KG1 (cell line): Measurements from ENCODE around the gene HAUS8.
A peak's percentile ranks its signal among the peaks of the same experiment; 100 is the strongest.
"Not testable (repeated sequence)": the region's sequence is repeated elsewhere in the genome, so short reads cannot be mapped to it uniquely, and the experiment has no call there.

Experiments
- DNase-seq: peaks from one replicate; lab custom pipeline; 2025; lab: John Stamatoyannopoulos, UW

Gene HAUS8

DNA sequence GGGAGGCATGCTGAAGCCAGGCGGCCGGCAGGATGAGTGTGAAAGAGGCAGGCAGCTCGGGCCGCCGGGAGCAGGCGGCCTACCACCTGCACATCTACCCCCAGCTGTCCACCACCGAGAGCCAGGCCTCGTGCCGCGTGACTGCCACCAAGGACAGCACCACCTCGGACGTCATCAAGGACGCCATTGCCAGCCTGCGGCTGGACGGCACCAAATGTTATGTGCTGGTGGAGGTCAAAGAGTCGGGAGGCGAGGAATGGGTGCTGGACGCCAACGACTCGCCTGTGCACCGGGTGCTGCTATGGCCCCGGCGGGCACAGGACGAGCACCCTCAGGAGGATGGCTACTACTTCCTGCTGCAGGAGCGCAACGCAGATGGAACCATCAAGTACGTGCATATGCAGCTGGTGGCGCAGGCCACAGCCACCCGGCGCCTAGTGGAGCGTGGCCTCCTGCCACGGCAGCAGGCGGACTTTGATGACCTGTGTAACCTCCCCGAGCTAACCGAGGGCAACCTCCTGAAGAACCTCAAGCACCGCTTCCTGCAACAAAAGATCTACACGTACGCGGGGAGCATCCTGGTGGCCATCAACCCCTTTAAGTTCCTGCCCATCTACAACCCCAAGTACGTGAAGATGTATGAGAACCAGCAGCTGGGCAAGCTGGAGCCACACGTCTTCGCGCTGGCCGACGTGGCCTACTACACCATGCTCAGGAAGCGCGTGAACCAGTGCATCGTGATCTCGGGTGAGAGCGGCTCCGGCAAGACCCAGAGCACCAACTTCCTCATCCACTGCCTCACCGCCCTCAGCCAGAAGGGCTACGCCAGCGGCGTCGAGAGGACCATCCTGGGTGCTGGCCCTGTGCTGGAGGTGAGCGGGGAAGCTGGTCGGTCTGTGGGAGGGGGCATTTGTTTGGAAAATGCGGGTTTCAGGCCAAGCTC is 26.7 kb upstream of the HAUS8 start:
- DNase-seq, result no peak

DNA sequence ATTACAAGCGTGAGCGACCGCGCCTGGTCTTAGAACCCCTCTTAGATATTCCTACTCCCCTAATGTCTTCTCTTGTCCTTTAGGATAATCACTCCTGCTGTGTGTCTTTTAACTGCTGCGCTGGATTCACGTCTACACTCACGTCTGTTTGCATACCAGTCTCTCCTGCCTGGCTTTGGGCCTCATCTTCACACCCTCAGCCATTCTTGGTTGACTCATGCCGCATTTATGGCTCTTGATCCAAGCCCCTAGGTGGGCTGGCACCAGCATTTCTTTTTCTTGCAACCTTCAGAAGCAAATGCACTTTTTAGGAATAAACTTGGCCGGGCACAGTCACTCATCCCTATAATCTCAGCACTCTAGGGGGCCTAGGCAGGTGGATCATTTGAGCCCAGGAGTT is 23.1 kb upstream of the HAUS8 start:
- no peak for DNase-seq

- no peak for DNase-seq
Measured at GRCh38 chr19:17097593-17098126, 22.4 kb upstream of the HAUS8 start.

GRCh38 chr19:17095141-17095919 is 20.1 kb upstream of the HAUS8 start:
- DNase-seq, result no peak

DNA sequence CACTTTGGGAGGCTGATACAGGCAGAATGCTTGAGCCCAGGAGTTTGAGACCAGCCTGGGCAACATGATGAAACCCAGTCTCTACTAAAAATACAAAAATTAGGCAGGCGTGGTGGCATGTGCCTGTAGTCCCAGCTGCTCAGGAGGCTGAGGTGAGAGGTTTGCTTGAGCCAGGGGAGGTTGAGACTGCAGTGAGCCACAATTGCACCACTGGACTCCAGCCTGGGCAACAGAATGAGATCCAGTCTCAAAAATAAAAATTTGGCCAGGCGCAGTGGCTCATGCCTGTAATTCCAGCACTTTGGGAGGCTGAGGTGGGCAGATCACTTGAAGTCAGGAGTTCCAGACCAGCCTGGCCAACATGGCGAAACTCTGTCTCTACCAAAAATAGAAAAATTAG is 19.4 kb upstream of the HAUS8 start:
- not testable (repeated sequence) for DNase-seq

GRCh38 chr19:17092696-17093095 is 17.4 kb upstream of the HAUS8 start:
- DNase-seq, result no peak

DNA sequence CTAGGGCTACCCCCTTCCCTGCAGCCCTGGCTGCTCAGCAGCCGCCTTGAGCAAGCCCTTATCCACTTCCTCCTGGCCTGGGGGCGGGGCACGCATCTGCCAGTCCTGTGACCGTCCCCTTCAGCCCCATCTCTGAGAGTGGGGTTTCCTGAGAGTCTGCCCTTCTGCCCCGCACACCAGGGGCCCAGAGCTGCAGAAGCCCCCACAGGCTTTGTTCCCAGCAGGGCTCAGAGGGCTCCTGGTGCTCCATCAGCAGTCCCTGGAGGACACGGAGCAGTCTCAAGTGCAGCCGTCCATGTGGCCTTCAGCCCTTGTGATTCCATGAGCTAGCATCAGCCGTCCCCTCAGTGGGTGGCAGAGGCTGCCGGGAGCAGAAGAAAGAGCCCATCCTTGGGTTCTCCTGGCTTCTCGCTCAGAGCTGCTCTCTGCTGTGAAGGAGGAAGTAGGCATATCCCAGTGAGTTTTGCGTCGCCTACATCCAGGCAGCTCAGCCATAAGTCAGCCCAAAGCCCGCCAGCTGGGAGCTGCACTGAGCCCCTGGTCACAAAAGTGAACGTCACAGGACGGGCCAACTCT is 16.6 kb upstream of the HAUS8 start:
- DNase-seq, result no peak

GRCh38 chr19:17090583-17090982 is 15.3 kb upstream of the HAUS8 start:
- peak; percentile 28 for DNase-seq

DNA sequence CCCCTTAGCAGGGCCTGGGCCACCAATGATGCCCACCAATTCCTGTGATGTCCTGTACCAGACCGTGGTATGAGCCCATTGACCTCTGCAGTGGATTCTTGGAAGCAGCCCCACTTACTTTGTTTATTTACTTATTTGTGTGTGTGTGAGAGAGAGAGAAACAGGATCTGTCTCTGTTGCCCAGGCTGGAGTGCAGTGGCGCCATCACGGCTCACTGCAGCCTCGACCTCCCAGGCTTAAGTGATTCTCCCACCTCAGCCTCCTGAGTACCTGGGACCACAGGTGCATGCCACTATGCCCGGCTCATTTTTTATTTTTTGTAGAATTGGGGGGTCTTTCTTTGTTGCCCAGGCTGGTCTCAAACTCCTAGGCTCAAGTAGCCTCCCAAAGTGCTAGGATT is 13.3 kb upstream of the HAUS8 start:
- DNase-seq, result no peak

- no peak for DNase-seq
Measured at GRCh38 chr19:17086834-17087233, 11.6 kb upstream of the HAUS8 start.

DNA sequence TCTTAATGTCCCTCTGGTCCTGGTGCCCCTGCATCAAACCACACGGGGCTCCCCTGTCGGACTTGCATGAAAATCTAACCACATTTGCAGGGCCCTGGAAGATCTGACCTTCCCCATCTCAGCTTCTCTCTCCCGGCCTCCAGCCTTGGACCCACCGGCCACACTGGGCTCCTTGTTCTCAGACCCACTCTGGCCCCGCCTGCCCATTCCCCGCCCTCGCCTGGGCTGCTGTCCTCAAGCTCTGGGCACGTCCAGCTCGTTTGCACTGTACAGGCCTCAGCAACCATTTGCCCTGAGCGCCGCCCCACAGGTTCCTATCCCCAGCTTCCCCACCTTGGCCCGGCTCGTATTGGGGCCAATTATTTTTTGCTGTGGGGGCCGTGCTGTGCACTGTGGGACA is 10.9 kb upstream of the HAUS8 start:
- no peak for DNase-seq

DNA sequence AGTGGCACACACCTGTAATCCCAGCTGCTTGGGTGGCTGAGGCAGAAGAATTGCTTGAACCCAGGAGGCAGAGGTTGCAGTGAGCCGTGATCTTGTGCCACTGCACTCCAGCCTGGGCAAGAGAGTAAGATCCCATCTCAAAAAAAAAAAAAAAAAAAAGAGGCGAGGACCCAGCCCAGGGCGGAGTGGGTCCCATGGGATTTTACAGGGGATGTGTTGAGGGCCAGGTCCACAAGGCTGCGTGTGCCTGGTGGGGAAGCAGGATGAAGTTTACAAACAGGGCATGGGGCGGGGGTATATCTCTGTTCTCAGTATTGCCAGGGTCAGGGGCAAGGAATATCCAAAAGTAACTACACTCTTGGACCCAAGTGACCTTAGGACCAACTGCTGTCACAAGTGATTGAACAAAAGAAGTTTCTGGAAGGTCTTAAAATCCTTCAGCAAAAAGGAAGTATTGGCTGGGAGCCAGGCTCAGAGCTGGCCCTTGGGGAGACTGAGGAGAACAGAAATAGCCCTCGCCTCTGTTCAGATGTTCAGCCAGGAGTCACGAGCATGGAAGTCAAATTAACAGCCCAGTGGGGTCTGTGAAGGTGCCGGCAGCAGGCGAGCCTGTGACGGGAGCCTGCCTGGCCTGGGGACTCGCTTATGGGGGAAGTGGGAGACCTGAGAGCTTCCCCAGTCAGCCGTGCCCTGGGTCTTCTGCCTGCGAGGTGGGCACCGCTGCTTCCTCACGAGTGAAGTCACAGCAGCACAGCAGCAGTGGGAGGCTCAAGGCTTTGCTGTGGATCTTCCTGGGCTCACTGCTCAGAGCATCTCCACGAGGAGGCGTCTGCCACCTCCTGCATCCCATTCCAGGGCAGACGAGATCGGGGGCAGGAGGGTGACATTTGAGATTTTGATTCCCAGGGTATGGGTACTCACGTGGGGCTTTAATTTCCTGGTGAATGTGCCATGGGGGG is 6.7 kb upstream of the HAUS8 start:
- no peak for DNase-seq

DNA sequence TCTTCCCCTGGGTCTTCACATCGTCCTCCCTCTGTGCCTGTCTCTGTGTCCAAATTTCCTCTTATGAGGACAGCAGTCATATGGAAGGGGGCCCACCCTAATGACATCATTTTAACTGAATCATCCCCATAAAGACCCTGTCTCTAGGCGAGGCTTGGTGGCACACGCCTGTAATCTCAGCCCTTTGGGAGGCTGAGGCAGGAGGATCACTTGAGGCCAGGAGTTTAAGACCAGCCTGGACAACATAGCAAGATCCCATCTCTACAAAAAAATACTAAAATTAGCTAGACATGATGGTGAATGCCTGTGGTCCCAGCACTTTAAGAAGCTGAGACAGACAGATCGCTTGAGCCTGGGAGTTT is 5.2 kb upstream of the HAUS8 start:
- no peak for DNase-seq

- no peak for DNase-seq
Measured at GRCh38 chr19:17079710-17080439, 4.6 kb upstream of the HAUS8 start.

DNA sequence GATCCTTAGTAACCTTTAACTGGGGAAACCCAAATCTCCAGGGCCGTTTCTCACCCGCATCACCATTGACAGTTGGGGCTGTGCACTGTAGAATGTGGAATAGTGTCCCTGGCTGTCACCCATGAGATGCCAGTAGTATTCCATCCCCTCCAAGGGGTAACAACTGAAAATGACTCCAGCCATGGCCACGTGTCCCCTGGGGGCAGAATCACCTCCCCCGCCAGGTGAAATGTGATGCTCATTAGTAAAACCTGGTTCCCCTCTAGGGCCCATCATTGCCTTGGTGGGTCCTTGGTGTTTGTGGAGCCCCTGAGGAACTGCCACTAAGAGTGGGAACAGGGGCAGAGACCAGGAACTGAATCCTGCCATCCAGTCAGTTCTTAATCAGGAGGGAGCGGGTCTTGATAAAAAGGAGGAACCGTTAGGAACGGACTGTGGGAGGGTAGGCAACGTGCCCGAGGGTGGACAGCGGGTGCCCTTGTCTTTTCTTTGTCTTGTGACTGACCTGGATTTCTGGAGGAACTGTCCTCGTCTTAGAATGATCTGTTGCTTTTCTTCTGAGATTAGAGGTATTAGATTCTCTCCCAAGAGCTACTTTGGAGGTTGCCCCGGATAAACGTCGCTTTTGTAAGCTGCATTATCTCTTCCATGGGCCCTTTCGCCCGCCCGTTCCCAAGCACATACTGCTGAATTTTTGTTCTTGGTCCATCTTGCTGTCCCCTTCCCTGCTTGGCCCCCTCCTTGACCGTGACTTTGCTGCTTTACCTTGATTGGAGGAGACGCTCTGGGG is 3.9 kb upstream of the HAUS8 start:
- DNase-seq, result no peak

DNA sequence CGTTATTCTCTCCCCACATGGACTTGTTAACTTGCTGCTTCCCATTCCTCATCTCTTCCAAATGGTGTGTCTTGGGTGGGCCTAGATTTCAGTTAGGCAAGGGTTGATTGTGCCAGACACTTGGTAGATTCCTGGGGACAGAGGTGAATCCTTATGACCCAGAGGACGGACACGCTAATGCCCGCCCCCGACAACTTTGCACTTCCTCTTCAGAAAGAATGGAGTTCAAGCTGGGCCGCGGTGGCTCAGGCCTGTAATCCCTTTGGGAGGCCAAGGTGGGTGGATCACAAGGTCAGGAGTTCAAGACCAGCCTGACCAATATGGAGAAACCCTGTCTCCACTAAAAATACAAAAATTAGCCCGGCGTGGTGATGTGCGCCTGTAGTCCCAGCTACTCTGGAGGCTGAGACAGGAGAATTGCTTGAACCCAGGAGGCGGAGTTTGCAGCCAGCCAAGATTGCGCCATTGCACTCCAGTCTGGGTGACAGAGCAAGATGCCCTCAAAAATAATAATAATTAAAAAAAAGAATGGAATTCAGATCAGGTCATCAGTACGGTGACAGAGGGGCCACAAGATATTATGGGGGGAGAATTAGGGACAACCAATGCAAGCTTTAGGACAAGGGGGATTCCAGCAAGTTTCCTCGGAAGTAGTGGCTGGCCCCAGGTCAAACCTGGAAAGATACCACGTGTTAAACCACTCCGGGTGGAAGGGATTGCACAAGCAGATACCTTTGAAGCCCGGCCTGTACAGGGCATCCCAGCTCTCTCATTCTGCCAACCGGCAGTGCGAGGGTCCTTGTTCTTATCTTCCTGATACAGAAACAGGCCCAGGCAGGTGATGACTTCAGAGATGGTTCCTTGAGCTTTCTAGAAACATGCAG is 3.0 kb upstream of the HAUS8 start:
- DNase-seq, result no peak

DNA sequence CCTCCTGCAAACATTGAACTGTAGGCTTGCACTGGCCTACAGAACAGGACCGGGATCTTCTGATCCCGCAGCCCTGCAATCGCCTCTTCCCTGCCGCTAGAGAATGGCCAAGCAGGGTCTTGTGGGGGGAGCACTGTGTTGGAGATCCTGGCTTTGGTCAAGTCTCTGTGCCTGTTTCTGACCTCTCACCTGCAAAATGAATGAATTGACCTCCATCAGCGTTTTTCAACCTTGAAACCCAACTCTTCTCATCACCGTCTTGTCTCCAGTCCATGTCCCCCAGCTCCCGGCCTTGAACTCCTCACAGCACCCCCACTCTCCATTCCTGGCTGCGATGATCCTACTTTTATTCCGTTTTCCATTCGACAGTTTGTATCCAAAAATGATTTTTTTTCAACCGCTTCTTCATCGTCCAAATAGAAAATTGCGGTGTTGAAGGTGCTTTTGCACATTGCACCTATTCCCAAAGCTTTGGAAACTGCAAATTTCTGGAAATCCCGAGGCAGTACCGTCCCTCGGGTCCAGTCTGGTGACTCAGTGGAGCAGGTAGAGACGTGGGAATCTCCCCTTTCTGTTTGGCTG is 2.3 kb upstream of the HAUS8 start:
- no peak for DNase-seq

DNA sequence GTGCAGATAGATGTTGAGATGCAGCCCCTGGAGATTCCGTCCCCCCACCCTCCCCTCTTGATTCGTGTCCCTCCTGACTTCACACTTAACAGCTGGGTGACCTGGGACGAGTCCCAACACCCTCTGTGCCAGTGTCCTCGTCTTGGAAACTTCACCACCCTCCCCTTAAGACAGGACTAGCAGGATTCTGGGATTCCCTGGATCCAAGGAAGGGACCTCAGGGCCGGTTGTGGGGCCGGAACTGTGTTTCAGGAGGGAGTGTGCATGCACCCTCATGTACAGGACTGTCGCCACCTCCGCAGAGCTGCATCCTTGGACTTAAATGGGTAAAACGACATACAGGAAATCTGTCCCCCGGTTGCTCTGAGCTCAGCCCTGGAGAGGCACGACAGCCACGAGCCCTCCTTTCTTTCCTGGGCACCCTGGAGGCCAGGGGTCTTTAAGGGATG is 1.3 kb upstream of the HAUS8 start:
- DNase-seq, result no peak
